Erythroblast (primary cell): Measurements from ENCODE around the gene CABP4.

Experiments
- GATA1 ChIP-seq: IDR thresholded peaks from 2 replicates; pipeline ENCODE4 v1.6.1; 2011; ENCODE audit warnings: low read depth, mild to moderate bottlenecking, control low read depth, low read length, moderate library complexity
- POLR2A ChIP-seq: IDR thresholded peaks from 2 replicates; pipeline ENCODE4 v1.6.1; 2011; ENCODE audit warnings: mild to moderate bottlenecking, low read length

- TF ChIP-seq POLR2A (no peak), GATA1 (no peak)
These were observed 23.6 kb upstream of the CABP4 start for GRCh38 chr11:67431346-67432249.
